Upper lobe of left lung (tissue), 6 donors: ENCODE results near the gene RTL10. TPM values are rescaled to one million over a fixed set of nuclear protein-coding genes. Genes with fewer than 3 reads are reported as not detected.

Experiments used
- ATAC-seq, 2 donors: fragments of 200-7000 bp; cut with Tn5 transposase; one replicate each; pipeline ENCODE4 v1.9.1; 2022; ENCODE audit warnings: mild to moderate bottlenecking in 2 of 2, moderate library complexity in 2 of 2; ENCODE audit not compliant: low FRiP score in 2 of 2
- DNase-seq, 2 donors: peaks; one replicate each; pipeline ENCODE4 v3.0.0-alpha.2; 2019 to 2020
- H3K27ac ChIP-seq, 4 donors: fragments of 200-600 bp; sonication (generic); one replicate each; pipeline ENCODE4 v1.5.1; 2016 to 2019
- H3K27me3 ChIP-seq, 4 donors: fragments of 200-600 bp; sonication (generic); one replicate each; pipeline ENCODE4 v1.5.1; 2017 to 2019
- H3K36me3 ChIP-seq, 4 donors: fragments of 200-600 bp; sonication (generic); one replicate each; pipeline ENCODE4 v1.5.1; 2016 to 2019
- H3K4me1 ChIP-seq, 4 donors: fragments of 200-600 bp; sonication (generic); one replicate each; pipeline ENCODE4 v1.5.1; 2018 to 2019
- H3K4me3 ChIP-seq, 4 donors: fragments of 200-600 bp; sonication (generic); one replicate each; pipeline ENCODE4 v1.5.1; 2017 to 2019; ENCODE audit warnings: mild to moderate bottlenecking in 2 of 4, moderate library complexity in 1 of 4
- H3K9me3 ChIP-seq, 4 donors: fragments of 200-600 bp; sonication (generic); one replicate each; pipeline ENCODE4 v1.5.1; 2018 to 2019
- CTCF ChIP-seq, 6 experiments: fragments of 450-650 bp in 4 of 6; fragments of 200-600 bp in 2 of 6; sonication (generic) in 2 of 6; IDR thresholded peaks; one replicate each; pipeline ENCODE4 v1.5.1; 2016 to 2019; ENCODE audit warnings: antibody characterized with exemption in 6 of 6
- EP300 ChIP-seq, 4 donors: sonication (generic); formaldehyde crosslinking; IDR thresholded peaks; one replicate each; pipeline ENCODE4 v1.5.1; 2017; ENCODE audit warnings: antibody characterized with exemption in 4 of 4, control low read depth in 2 of 4
- POLR2A ChIP-seq, 4 donors: fragments of 450-650 bp; IDR thresholded peaks; one replicate each; pipeline ENCODE4 v1.5.1; 2016 to 2017; ENCODE audit warnings: antibody characterized with exemption in 4 of 4, mild to moderate bottlenecking in 2 of 4
- POLR2AphosphoS5 ChIP-seq, 2 donors: sonication (generic); formaldehyde crosslinking; IDR thresholded peaks; one replicate each; pipeline ENCODE4 v1.5.1; 2017; ENCODE audit warnings: antibody characterized with exemption in 2 of 2
- WGBS, 2 donors: methylation state at CpG; one replicate each; pipeline ENCODE4 v1.1.5; 2017 to 2018; 5-methylcytosine and 5-hydroxymethylcytosine counted together
- total RNA-seq, 6 donors: library from RNA; depleted of rRNA in 4 of 6; stranded (reverse); fragments of >200 nt in 4 of 6; gene quantifications; one replicate each; pipeline versions ENCODE4 v1.1.0 to v1.2.1, GENCODE V29; 2016 to 2021
- donor health status: DM: no; HTN: no; CAD: no; lungs with moderate emphysema.
- donor health status: DM: no; HTN: yes; CAD: no; lungs with severe emphysema.

Gene RTL10
- total RNA-seq, 6 donors from 2014 or later = 16.4 to 27.4 (median 24.1) TPM

- no peaks in the 10 kb centered on the region for H3K9me3 ChIP-seq
- 82 to 90% methylated on average over 2 of the region's 2 CpGs for WGBS, 2 donors
- no peak overlapping the region for H3K4me3 ChIP-seq
- no peak for TF ChIP-seq CTCF (IDR thresholded peaks at IDR 0.05)
- no peak for TF ChIP-seq POLR2A (IDR thresholded peaks at IDR 0.05)
- no peak for TF ChIP-seq POLR2AphosphoS5 (IDR thresholded peaks at IDR 0.05)
- TF ChIP-seq EP300 (IDR thresholded peaks at IDR 0.05) = no peak
- H3K27me3 ChIP-seq = no peaks in the 10 kb centered on the region
- H3K36me3 ChIP-seq = no peaks in the 10 kb centered on the region
- peaks cover 0 to 4% (median 0%) of the 10 kb centered on the region in 4 donors for H3K4me1 ChIP-seq
- no peak for ATAC-seq
- H3K27ac ChIP-seq = no peak overlapping the region
- no peak for DNase-seq
These were observed 26.7 kb downstream of the RTL10 start for GRCh38 chr22:19828035-19828401.

GRCh38 chr22:19827341-19828034 is 27.2 kb downstream of the RTL10 start:
- WGBS, 2 donors = 60 to 65% methylated on average over 10 of the region's 10 CpGs
- no peak overlapping the region for H3K27ac ChIP-seq
- H3K4me1 ChIP-seq = peaks cover 0 to 9% (median 3%) of the 10 kb centered on the region in 4 donors
- H3K27me3 ChIP-seq = no peaks in the 10 kb centered on the region
- no peak overlapping the region for H3K4me3 ChIP-seq
- no peaks in the 10 kb centered on the region for H3K9me3 ChIP-seq
- no peak for TF ChIP-seq EP300 (IDR thresholded peaks at IDR 0.05)
- TF ChIP-seq CTCF (IDR thresholded peaks at IDR 0.05) = no peak
- TF ChIP-seq POLR2A (IDR thresholded peaks at IDR 0.05) = no peak
- no peak for TF ChIP-seq POLR2AphosphoS5 (IDR thresholded peaks at IDR 0.05)
- H3K36me3 ChIP-seq = no peaks in the 10 kb centered on the region
- DNase-seq = no peak
- no peak for ATAC-seq

GRCh38 chr22:19826619-19826950 is 28.1 kb downstream of the RTL10 start:
- DNase-seq (no peak), ATAC-seq (no peak)
- Histone ChIP-seq H3K36me3 (no peaks in the 10 kb centered on the region), H3K27me3 (no peaks in the 10 kb centered on the region), H3K27ac (no peak overlapping the region), H3K4me3 (no peak overlapping the region), H3K4me1 (peaks cover 0 to 16% (median 8%) of the 10 kb centered on the region in 4 donors), H3K9me3 (no peaks in the 10 kb centered on the region)
- 53 to 92% methylated on average over 2 of the region's 2 CpGs for WGBS, 2 donors
- TF ChIP-seq POLR2AphosphoS5 (IDR thresholded peaks at IDR 0.05) (no peak), POLR2A (IDR thresholded peaks at IDR 0.05) (no peak), CTCF (IDR thresholded peaks at IDR 0.05) (no peak)

GRCh38 chr22:19825904-19826618 is 28.6 kb downstream of the RTL10 start:
- WGBS, 2 donors = 81 to 83% methylated on average over 7 of the region's 7 CpGs
- no peaks in the 10 kb centered on the region for H3K36me3 ChIP-seq
- no peaks in the 10 kb centered on the region for H3K27me3 ChIP-seq
- no peak overlapping the region for H3K27ac ChIP-seq
- DNase-seq (no peak), ATAC-seq (no peak)
- TF ChIP-seq POLR2AphosphoS5 (IDR thresholded peaks at IDR 0.05) = no peak
- peaks cover 0 to 16% (median 8%) of the 10 kb centered on the region in 4 donors for H3K4me1 ChIP-seq
- H3K4me3 ChIP-seq = no peak overlapping the region
- no peaks in the 10 kb centered on the region for H3K9me3 ChIP-seq

- H3K4me1 ChIP-seq = peaks cover 0 to 16% (median 8%) of the 10 kb centered on the region in 4 donors
- TF ChIP-seq POLR2A (IDR thresholded peaks at IDR 0.05) (no peak), POLR2AphosphoS5 (IDR thresholded peaks at IDR 0.05) (no peak), CTCF (IDR thresholded peaks at IDR 0.05) (no peak), EP300 (IDR thresholded peaks at IDR 0.05) (no peak)
- H3K27ac ChIP-seq = no peak overlapping the region
- ATAC-seq = no peak
- WGBS, 2 donors = 98 to 100% methylated on average over 1 to 8 of the region's 8 CpGs
- no peaks in the 10 kb centered on the region for H3K27me3 ChIP-seq
- DNase-seq = peak; percentile 14 to 69
- no peak overlapping the region for H3K4me3 ChIP-seq
- no peaks in the 10 kb centered on the region for H3K9me3 ChIP-seq
- H3K36me3 ChIP-seq = no peaks in the 10 kb centered on the region
These were observed 29.7 kb downstream of the RTL10 start for GRCh38 chr22:19824926-19825339.
